Tibial nerve (tissue), 4 donors: Measurements from ENCODE around the gene NKX3-2.

Experiments
- CTCF ChIP-seq, 5 experiments: fragments of 200-600 bp in 3 of 5; fragments of 450-650 bp in 2 of 5; sonication (generic) in 3 of 5; IDR thresholded peaks; one replicate each; pipeline ENCODE4 v1.5.1; 2016 to 2019; ENCODE audit warnings: antibody characterized with exemption in 5 of 5, mild to moderate bottlenecking in 3 of 5, moderate library complexity in 2 of 5
- EP300 ChIP-seq, 2 donors: sonication (generic); formaldehyde crosslinking; IDR thresholded peaks; one replicate each; pipeline ENCODE4 v1.6.1; 2017; ENCODE audit warnings: antibody characterized with exemption in 2 of 2, mild to moderate bottlenecking in 1 of 2
- POLR2A ChIP-seq, 2 donors: fragments of 450-650 bp; IDR thresholded peaks; one replicate each; pipeline ENCODE4 v1.6.1; 2017; ENCODE audit warnings: antibody characterized with exemption in 2 of 2, mild to moderate bottlenecking in 2 of 2, moderate library complexity in 2 of 2

- TF ChIP-seq CTCF (IDR thresholded peaks at IDR 0.05), result no peak
- no peak for TF ChIP-seq EP300 (IDR thresholded peaks at IDR 0.05)
- no peak for TF ChIP-seq POLR2A (IDR thresholded peaks at IDR 0.05)
Measured at GRCh38 chr4:13567125-13567524, 22.8 kb upstream of the NKX3-2 start.
